Activated naive CD4-positive, alpha-beta T cell treated with anti-CD3 and anti-CD28 coated beads, Interleukin-2, amount 50 U/mL, for 24 hours (primary cell): ENCODE measurements around the gene PLPP2.

Source experiments
- H3K27ac Mint-ChIP-seq: one replicate; pipeline ENCODE4 v1.8.0; 2021; ENCODE audit warnings: mild to moderate bottlenecking, mixed read lengths
- H3K27me3 Mint-ChIP-seq: one replicate; pipeline ENCODE4 v1.8.0; 2021; ENCODE audit warnings: mixed read lengths
- H3K36me3 Mint-ChIP-seq: one replicate; pipeline ENCODE4 v1.8.0; 2021; ENCODE audit warnings: mixed read lengths
- H3K4me1 Mint-ChIP-seq: one replicate; pipeline ENCODE4 v1.8.0; 2021; ENCODE audit warnings: mixed read lengths
- H3K4me3 Mint-ChIP-seq: one replicate; pipeline ENCODE4 v1.8.0; 2021; ENCODE audit warnings: mild to moderate bottlenecking, mixed read lengths
- H3K9me3 Mint-ChIP-seq: one replicate; pipeline ENCODE4 v1.8.0; 2021; ENCODE audit warnings: mixed read lengths

PLPP2 gene

GRCh38 chr19:289651-290371, 1.4 kb downstream of the PLPP2 start:
- no peaks in the 10 kb centered on the region for H3K36me3 Mint-ChIP-seq
- no peaks in the 10 kb centered on the region for H3K9me3 Mint-ChIP-seq
- H3K4me1 Mint-ChIP-seq: peaks cover 17% of the 10 kb centered on the region
- H3K4me3 Mint-ChIP-seq: peak overlapping the region; percentile 61
- no peak overlapping the region for H3K27ac Mint-ChIP-seq
- peaks cover 31% of the 10 kb centered on the region for H3K27me3 Mint-ChIP-seq

GRCh38 chr19:288911-289310, 2.3 kb downstream of the PLPP2 start:
- Mint-ChIP-seq H3K27ac (no peak overlapping the region), H3K4me3 (peak overlapping the region; percentile 33), H3K4me1 (peaks cover 8% of the 10 kb centered on the region), H3K36me3 (no peaks in the 10 kb centered on the region), H3K9me3 (no peaks in the 10 kb centered on the region), H3K27me3 (peaks cover 28% of the 10 kb centered on the region)

- peaks cover 6% of the 10 kb centered on the region for H3K4me1 Mint-ChIP-seq
- H3K4me3 Mint-ChIP-seq: no peak overlapping the region
- peaks cover 18% of the 10 kb centered on the region for H3K27me3 Mint-ChIP-seq
- H3K9me3 Mint-ChIP-seq: no peaks in the 10 kb centered on the region
- H3K27ac Mint-ChIP-seq: no peak overlapping the region
- H3K36me3 Mint-ChIP-seq: no peaks in the 10 kb centered on the region
Measured at GRCh38 chr19:287381-287871, 3.8 kb downstream of the PLPP2 start.

- H3K9me3 Mint-ChIP-seq: no peaks in the 10 kb centered on the region
- H3K27ac Mint-ChIP-seq: no peak overlapping the region
- H3K4me1 Mint-ChIP-seq: no peaks in the 10 kb centered on the region
- H3K27me3 Mint-ChIP-seq: peaks cover 9% of the 10 kb centered on the region
- no peak overlapping the region for H3K4me3 Mint-ChIP-seq
- no peaks in the 10 kb centered on the region for H3K36me3 Mint-ChIP-seq
Measured at GRCh38 chr19:283395-283794, 7.8 kb downstream of the PLPP2 start.

- Mint-ChIP-seq H3K4me3 (no peak overlapping the region), H3K4me1 (no peaks in the 10 kb centered on the region), H3K9me3 (no peaks in the 10 kb centered on the region), H3K27ac (no peak overlapping the region), H3K27me3 (peaks cover 12% of the 10 kb centered on the region), H3K36me3 (no peaks in the 10 kb centered on the region)
Measured at GRCh38 chr19:282501-282900, 8.7 kb downstream of the PLPP2 start.

GRCh38 chr19:281992-282391, 9.2 kb downstream of the PLPP2 start:
- H3K36me3 Mint-ChIP-seq: no peaks in the 10 kb centered on the region
- H3K4me3 Mint-ChIP-seq: no peak overlapping the region
- H3K9me3 Mint-ChIP-seq: no peaks in the 10 kb centered on the region
- no peak overlapping the region for H3K27ac Mint-ChIP-seq
- no peaks in the 10 kb centered on the region for H3K4me1 Mint-ChIP-seq
- H3K27me3 Mint-ChIP-seq: peaks cover 14% of the 10 kb centered on the region

GRCh38 chr19:281156-281853, 9.9 kb downstream of the PLPP2 start:
- Mint-ChIP-seq H3K4me1 (no peaks in the 10 kb centered on the region), H3K9me3 (no peaks in the 10 kb centered on the region), H3K4me3 (no peak overlapping the region), H3K36me3 (no peaks in the 10 kb centered on the region), H3K27ac (no peak overlapping the region), H3K27me3 (peaks cover 14% of the 10 kb centered on the region)

- no peak overlapping the region for H3K4me3 Mint-ChIP-seq
- no peaks in the 10 kb centered on the region for H3K9me3 Mint-ChIP-seq
- H3K4me1 Mint-ChIP-seq: no peaks in the 10 kb centered on the region
- H3K27ac Mint-ChIP-seq: no peak overlapping the region
- H3K27me3 Mint-ChIP-seq: peaks cover 18% of the 10 kb centered on the region
- H3K36me3 Mint-ChIP-seq: no peaks in the 10 kb centered on the region
Measured at GRCh38 chr19:280541-281009, 10.6 kb downstream of the PLPP2 start.

GRCh38 chr19:279656-280055, 11.5 kb downstream of the PLPP2 start:
- Mint-ChIP-seq H3K9me3 (no peaks in the 10 kb centered on the region), H3K27ac (peak overlapping the region; percentile 84), H3K4me3 (no peak overlapping the region), H3K4me1 (no peaks in the 10 kb centered on the region), H3K27me3 (peaks cover 22% of the 10 kb centered on the region), H3K36me3 (no peaks in the 10 kb centered on the region)

GRCh38 chr19:279231-279630, 12.0 kb downstream of the PLPP2 start:
- Mint-ChIP-seq H3K27me3 (peaks cover 22% of the 10 kb centered on the region), H3K36me3 (no peaks in the 10 kb centered on the region), H3K27ac (no peak overlapping the region), H3K9me3 (no peaks in the 10 kb centered on the region), H3K4me3 (no peak overlapping the region), H3K4me1 (no peaks in the 10 kb centered on the region)

GRCh38 chr19:277581-278165, 13.5 kb downstream of the PLPP2 start:
- no peaks in the 10 kb centered on the region for H3K4me1 Mint-ChIP-seq
- no peaks in the 10 kb centered on the region for H3K36me3 Mint-ChIP-seq
- H3K9me3 Mint-ChIP-seq: no peaks in the 10 kb centered on the region
- no peak overlapping the region for H3K4me3 Mint-ChIP-seq
- H3K27ac Mint-ChIP-seq: no peak overlapping the region
- peaks cover 26% of the 10 kb centered on the region for H3K27me3 Mint-ChIP-seq

GRCh38 chr19:277131-277530, 14.1 kb downstream of the PLPP2 start:
- Mint-ChIP-seq H3K4me3 (no peak overlapping the region), H3K36me3 (no peaks in the 10 kb centered on the region), H3K9me3 (no peaks in the 10 kb centered on the region), H3K27me3 (peaks cover 26% of the 10 kb centered on the region), H3K4me1 (no peaks in the 10 kb centered on the region), H3K27ac (no peak overlapping the region)

- Mint-ChIP-seq H3K4me1 (no peaks in the 10 kb centered on the region), H3K27me3 (peaks cover 28% of the 10 kb centered on the region), H3K9me3 (no peaks in the 10 kb centered on the region), H3K4me3 (no peak overlapping the region), H3K27ac (no peak overlapping the region), H3K36me3 (no peaks in the 10 kb centered on the region)
Measured at GRCh38 chr19:275958-276646, 15.1 kb downstream of the PLPP2 start.

GRCh38 chr19:275000-275399, 16.2 kb downstream of the PLPP2 start:
- Mint-ChIP-seq H3K36me3 (no peaks in the 10 kb centered on the region), H3K4me1 (no peaks in the 10 kb centered on the region), H3K27ac (no peak overlapping the region), H3K27me3 (peaks cover 30% of the 10 kb centered on the region), H3K4me3 (no peak overlapping the region), H3K9me3 (no peaks in the 10 kb centered on the region)

GRCh38 chr19:273393-273792, 17.8 kb downstream of the PLPP2 start:
- H3K36me3 Mint-ChIP-seq: no peaks in the 10 kb centered on the region
- H3K27ac Mint-ChIP-seq: no peak overlapping the region
- no peaks in the 10 kb centered on the region for H3K4me1 Mint-ChIP-seq
- no peaks in the 10 kb centered on the region for H3K9me3 Mint-ChIP-seq
- H3K4me3 Mint-ChIP-seq: no peak overlapping the region
- H3K27me3 Mint-ChIP-seq: peaks cover 30% of the 10 kb centered on the region
